Kidney tubule cell (primary cell): ENCODE results near the gene GGA2.
"Not testable (repeated sequence)": the region's sequence is repeated elsewhere in the genome, so short reads cannot be mapped to it uniquely, and the experiment has no call there.

Source experiments
- DNase-seq: peaks from one replicate; pipeline ENCODE4 v3.0.0-alpha.2; 2018; ENCODE audit warnings: low spot score

The GGA2 gene

GRCh38 chr16:23510164-23510914 is at the start of gene GGA2:
Gene GGA2 (minus strand): TSS chr16:23510494. CDS start chr16:23510411, 83 bp downstream.
- DNase-seq, result peak; percentile 80

- peak; percentile 19 for DNase-seq
These were observed 47.7 kb upstream of the GGA2 start for GRCh38 chr16:23557779-23558702.

GRCh38 chr16:23556881-23557778 is 46.8 kb upstream of the GGA2 start, which contains the start of the genes EARS2 and UBFD1:
Gene EARS2 (minus strand): TSS chr16:23557350. CDS start chr16:23557343, 7 bp downstream.
Gene UBFD1 (plus strand): TSS chr16:23557727. CDS start chr16:23557743, 16 bp downstream.
- DNase-seq, result peak; percentile 99

- DNase-seq, result no peak
These were observed 44.2 kb upstream of the GGA2 start for GRCh38 chr16:23554536-23554935.

- no peak for DNase-seq
These were observed 41.9 kb upstream of the GGA2 start for GRCh38 chr16:23552161-23552560.

DNA sequence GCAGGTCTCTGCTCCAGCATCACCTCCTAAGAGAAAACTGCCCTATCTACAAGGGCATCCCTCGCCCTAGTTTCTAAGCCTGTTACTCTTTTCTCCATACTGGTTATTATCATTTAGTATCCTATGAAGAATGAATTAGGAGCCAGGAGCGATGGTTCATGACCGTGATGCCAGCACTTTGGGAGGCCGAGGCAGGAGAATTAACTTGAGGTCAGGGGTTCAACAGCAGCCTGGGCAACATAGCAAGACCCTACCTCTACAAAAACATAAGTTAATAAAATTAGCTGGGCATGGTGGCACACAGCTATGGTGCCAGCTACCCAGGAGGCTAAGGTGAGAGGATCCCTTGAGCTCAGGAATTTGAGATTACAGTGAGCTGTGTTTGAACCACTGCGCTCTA is 39.6 kb upstream of the GGA2 start:
- DNase-seq, result no peak

DNA sequence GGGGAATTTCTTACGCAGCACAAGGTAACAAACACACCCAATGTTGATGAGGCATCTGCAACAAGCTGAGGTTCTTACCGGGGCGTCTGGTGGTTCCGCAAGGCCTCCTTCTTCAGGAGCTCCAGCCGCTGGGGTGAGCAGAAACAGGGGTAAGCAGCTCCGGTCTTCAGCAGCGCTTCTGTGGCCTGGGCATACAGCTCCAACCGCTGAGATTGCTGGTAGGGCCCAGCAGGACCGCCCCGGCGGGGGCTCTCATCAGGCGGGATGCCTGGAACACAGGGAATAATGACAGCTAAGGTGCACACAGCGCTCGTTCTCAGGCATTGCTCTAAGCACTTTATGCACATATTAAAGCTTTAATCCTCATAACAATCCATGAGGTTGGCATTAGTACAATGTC is 34.1 kb upstream of the GGA2 start:
- DNase-seq, result no peak

GRCh38 chr16:23540817-23541178 is 30.5 kb upstream of the GGA2 start:
- not testable (repeated sequence) for DNase-seq

GRCh38 chr16:23539984-23540816 is 29.9 kb upstream of the GGA2 start:
- no peak for DNase-seq

DNA sequence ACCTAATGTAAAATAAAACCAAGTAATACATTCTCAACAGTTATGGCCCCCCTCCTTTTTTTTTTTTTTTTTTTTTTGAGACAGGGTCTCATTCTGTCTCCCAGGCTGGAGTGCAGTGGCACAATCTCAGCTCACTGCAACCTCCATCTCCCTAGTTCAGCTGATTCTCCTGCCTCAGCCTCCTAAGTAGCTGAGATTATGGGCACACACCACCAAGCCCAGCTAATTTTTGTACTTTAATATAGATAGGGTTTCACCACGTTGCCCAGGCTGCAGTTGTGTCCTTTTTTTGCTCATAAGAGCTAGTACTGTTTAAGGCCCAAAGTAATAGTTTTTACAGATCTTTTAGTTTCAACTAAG is 28.6 kb upstream of the GGA2 start:
- no peak for DNase-seq

- DNase-seq, result peak; percentile 43
These were observed 27.1 kb upstream of the GGA2 start for GRCh38 chr16:23537390-23537789.

DNA sequence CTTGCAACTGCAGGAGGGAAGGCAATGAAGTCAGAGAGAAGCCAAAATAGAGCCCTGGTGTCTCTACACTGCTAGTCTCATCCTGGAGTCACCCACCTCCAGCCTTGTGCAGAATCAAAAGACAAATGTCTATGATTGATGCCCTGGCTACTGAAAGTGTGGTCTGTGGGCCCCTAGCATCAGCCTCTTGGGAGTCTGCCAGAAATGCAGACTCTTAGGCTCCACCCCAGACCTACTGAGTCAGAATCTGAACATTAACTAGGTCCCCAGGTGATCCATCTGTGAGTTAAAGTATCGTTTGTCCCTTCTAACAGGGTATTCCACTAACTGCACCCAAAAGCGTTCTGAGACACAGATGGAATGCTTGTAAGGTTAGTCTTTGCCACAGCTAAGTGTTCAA is 25.6 kb upstream of the GGA2 start:
- peak; percentile 90 for DNase-seq

DNA sequence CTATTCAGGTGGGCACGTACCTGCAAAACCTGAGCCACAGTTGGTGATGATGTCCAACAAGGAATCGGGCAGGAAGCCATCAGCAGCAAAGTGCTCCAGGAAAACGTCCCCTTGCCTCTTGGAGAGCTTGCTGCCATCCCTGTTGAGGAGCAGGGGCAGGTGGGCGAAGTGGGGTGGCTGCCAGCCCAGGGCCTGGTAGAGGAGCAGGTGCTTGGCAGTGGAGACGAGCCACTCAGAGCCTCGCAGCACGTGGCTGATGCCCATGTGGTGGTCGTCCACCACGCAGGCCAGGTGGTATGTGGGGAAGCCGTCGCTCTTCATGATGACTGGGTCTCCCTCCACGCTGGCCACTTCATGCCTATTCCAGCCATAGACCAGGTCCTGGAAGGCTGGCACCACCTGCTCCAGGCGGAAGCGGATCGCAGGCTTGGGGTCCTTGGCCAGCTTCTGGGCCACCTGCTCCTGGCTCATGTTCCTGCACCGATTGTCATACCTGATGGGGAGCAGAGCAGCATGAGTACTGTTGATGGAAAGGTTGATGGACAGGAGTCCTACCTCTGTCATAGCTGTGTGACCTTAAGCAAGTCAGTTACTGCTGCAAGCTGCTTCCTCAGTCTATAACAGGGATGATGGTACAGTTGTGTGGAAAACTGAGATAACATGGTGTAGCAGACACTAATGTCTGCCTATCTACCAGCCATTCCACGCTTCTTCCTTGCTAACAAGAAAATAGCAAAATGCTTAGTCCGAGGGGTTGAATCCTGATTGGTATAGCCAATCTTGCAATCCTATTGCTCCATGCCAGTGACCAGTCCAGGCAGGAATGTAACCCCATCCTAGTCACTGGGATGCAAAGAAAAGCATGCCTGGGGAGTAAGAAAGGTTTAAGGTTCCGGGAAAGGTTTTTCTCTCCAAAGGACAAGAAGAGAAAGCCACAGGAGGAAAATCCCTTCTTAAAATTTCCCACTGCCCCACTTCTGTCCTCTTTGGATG is 24.9 kb upstream of the GGA2 start:
- DNase-seq, result no peak

- DNase-seq, result no peak
These were observed 22.2 kb upstream of the GGA2 start for GRCh38 chr16:23532448-23532847.

DNA sequence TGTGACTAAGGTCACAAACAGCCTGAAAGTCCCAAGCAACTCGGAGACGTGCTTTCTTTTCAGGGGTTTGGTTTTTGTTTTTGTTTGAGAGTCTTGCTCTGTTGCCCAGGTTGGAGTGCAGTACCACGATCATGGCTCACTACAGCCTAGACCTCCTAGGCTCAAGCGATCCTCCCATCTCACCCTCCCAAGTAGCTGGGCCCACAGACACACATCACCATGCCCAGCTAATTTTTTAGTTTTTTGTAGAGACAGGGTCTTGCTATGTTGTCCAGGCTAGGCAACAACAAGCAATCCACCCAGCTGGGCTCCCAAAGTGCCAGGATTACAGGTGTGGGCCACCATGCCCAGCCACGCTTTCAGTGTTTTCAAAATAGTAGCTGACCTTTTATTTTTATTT is 19.8 kb upstream of the GGA2 start:
- no peak for DNase-seq

DNA sequence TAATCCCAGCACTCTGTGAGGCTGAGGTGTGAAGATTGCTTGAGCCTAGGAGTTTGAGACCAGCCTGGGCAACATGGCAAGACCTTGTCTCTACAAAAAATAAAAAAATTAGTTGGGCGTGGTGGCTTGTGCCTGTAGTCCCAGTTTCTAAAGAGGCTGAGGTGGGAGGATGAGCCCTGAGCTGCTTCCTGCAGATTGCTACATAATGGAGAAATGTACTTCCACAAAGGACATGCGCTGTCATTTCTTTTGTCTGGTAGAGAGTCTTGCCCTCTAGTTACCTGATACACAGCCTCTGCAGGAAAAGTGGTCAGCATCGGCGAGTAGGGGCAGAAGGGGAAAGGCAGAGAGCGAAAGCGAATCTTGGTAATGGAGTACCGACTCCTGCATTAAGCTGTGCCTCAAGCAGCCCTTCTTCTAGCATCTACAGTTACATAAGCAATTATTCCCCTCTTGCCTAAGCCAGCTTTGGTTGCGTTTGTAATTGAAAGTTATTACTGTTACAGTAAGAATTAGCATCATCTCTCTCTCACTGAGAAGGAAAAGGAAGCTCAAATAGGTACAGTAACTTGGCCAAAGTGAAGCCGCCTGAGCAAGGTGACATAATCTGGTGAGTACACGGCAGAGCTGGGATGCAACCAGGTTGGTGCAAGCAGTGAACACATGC is 18.5 kb upstream of the GGA2 start:
- DNase-seq, result no peak

DNA sequence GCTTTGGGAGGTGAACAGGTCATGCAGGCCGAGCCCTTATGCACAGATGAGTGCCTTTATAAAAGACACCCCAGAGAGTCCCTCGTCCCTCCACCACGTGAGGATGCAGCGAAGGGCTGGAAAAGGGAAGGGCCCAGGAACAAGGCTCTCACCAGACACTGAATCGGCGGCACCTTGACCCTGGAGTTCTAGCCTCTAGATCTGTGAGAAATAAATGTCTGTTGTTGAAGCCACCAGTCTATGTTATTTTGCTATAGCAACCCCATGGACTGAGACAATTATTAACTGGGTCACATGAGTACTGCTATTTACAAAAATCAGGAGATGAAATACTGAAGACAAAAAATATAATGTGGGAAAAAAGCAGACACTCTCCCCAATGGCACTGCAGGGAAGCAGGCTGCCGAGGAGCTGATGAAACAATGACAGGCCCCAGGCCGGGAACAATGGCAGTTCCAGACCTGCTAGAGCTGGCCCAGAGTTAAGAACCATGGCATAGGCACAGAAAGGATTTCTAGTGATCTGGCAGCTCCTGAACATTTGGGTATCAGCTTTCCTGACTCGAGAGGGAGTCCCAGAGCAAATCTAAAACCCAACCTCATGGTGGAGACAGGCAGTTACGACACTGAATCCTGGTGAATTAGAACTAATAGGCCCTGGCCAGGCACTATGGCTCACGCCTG is 17.8 kb upstream of the GGA2 start:
- DNase-seq, result peak; percentile 61

DNA sequence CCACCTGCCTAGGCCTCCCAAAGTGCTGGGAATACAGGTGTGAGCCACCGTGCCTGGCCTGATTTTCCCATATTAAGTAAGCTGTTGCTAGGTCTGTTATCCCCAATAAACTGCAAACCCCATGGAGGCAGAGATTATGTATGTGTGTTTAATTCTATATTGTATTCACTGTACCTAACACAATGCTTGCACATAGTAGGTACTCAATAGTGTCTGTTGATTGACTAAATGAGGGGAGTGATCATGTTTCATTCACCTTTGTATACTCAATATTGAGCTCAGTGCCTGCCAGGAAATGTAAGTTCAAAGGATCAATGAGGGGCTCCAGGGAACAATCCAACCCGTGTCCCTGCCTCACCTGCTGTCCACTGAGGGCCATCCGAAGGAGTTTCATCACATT is 14.6 kb upstream of the GGA2 start:
- DNase-seq, result no peak
